GM20000 (cell line): ENCODE measurements around the gene CXCL1.
"Not testable (repeated sequence)": the region's sequence is repeated elsewhere in the genome, so short reads cannot be mapped to it uniquely, and the experiment has no call there.

Experiments
- DNase-seq: peaks from one replicate; pipeline ENCODE4 v3.0.0; 2012; ENCODE audit warnings: low spot score
- TF ChIP-seq, protein P1 (sequence below): IDR thresholded peaks from 2 replicates; pipeline ENCODE4 v1.5.1; 2012; ENCODE audit warnings: mild to moderate bottlenecking, control low read depth; ENCODE audit errors: extremely low read depth, missing control alignments

Gene CXCL1

GRCh38 chr4:73896416-73896815 lies 27.2 kb downstream of the CXCL1 start:
- no peak for DNase-seq
- TF ChIP-seq, protein P1, sequence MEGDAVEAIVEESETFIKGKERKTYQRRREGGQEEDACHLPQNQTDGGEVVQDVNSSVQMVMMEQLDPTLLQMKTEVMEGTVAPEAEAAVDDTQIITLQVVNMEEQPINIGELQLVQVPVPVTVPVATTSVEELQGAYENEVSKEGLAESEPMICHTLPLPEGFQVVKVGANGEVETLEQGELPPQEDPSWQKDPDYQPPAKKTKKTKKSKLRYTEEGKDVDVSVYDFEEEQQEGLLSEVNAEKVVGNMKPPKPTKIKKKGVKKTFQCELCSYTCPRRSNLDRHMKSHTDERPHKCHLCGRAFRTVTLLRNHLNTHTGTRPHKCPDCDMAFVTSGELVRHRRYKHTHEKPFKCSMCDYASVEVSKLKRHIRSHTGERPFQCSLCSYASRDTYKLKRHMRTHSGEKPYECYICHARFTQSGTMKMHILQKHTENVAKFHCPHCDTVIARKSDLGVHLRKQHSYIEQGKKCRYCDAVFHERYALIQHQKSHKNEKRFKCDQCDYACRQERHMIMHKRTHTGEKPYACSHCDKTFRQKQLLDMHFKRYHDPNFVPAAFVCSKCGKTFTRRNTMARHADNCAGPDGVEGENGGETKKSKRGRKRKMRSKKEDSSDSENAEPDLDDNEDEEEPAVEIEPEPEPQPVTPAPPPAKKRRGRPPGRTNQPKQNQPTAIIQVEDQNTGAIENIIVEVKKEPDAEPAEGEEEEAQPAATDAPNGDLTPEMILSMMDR: no peak

GRCh38 chr4:73897380-73898136 lies 28.4 kb downstream of the CXCL1 start:
- DNase-seq: no peak
- TF ChIP-seq, protein P1: no peak

- DNase-seq: not testable (repeated sequence)
These were observed 30.1 kb downstream of the CXCL1 start for GRCh38 chr4:73899338-73899737.

GRCh38 chr4:73901031-73901430 lies 31.8 kb downstream of the CXCL1 start:
- no peak for DNase-seq
- TF ChIP-seq, protein P1: no peak

- no peak for DNase-seq
- TF ChIP-seq, protein P1: no peak
These were observed 32.9 kb downstream of the CXCL1 start for GRCh38 chr4:73902038-73902637.

DNA sequence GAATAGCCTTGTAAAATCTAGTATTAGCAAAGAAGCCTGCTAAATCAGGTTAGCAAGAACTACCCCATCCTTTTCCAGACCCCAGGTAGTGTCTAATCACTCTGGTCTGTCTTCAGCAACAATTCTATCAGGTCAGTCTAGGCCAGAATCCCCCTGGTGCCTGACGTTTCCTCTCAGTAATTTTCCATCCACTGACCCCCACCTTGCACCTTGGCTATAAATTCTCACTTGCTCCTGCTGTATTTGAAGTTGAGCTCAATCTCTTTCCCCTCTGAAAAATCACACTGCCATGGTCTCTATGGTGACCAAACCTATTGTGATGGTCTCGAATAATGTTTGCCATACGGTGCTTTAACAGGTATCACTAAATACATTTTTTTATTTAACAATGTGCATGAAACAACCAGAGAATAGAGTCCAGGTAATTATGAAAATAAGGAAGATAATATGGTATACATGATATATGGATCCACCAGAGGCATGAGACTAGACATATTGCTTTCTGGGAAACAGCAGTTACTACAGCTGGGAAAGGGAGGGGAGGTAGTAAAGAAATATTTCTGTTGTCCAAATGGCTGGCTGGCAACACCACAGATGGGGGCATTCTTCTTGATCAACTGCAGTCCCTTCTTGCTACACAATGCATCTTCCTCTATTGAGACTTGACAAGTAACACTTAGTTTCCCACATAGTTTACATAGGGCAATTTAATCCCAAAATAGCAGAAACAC lies 33.8 kb downstream of the CXCL1 start:
- TF ChIP-seq, protein P1: no peak
- no peak for DNase-seq

DNA sequence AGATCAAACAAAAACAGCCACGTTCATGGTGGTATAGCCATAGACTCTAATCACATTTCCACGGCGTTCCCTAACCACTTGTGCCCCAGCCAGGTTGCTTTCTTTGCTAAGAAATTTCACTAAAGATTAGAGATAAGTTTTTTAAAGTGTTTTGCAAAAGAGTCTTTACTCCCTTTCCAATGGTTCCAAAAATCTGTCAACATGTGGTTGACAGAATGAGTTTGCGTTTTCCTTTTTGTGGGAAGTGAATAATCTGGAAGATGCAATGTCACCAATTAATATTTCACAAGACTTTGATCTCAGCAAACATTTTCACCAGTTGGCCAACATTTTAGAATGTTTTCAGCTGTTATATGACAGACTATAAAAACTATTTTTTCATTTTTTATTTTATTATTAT lies 35.3 kb downstream of the CXCL1 start:
- no peak for DNase-seq
- TF ChIP-seq, protein P1: no peak
